GM19395 (cell line): ENCODE measurements around the gene EBF3.

Experiments
- ATAC-seq: cut with Tn5 transposase; IDR thresholded peaks from one replicate; pipeline ENCODE4 v1.9.1; 2021; ENCODE audit warnings: mild to moderate bottlenecking, moderate library complexity; ENCODE audit not compliant: unreplicated experiment

EBF3 gene

GRCh38 chr10:129841071-129841470, 123.0 kb downstream of the EBF3 start:
- no peak for ATAC-seq

- ATAC-seq = no peak
Observed at GRCh38 chr10:129840196-129840590, 123.9 kb downstream of the EBF3 start.

GRCh38 chr10:129839285-129840195, 124.5 kb downstream of the EBF3 start:
- ATAC-seq = no peak

GRCh38 chr10:129838794-129839193, 125.3 kb downstream of the EBF3 start:
- ATAC-seq = no peak

- no peak for ATAC-seq
Observed at GRCh38 chr10:129837909-129838582, 126.0 kb downstream of the EBF3 start.

- ATAC-seq = no peak
Observed at GRCh38 chr10:129836253-129836652, 127.8 kb downstream of the EBF3 start.

GRCh38 chr10:129833994-129834739, 129.9 kb downstream of the EBF3 start:
- ATAC-seq = no peak

GRCh38 chr10:129833468-129833950, 130.6 kb downstream of the EBF3 start:
- no peak for ATAC-seq

GRCh38 chr10:129832573-129833467, 131.3 kb downstream of the EBF3 start:
- no peak for ATAC-seq

GRCh38 chr10:129831150-129831549, 132.9 kb downstream of the EBF3 start:
- ATAC-seq = no peak

GRCh38 chr10:129825826-129826225, 138.2 kb downstream of the EBF3 start:
- ATAC-seq = no peak

- ATAC-seq = no peak
Observed at GRCh38 chr10:129825221-129825620, 138.9 kb downstream of the EBF3 start.

- no peak for ATAC-seq
Observed at GRCh38 chr10:129820451-129820850, 143.6 kb downstream of the EBF3 start.

GRCh38 chr10:129816656-129817045, 147.4 kb downstream of the EBF3 start:
- ATAC-seq = no peak

- ATAC-seq = no peak
Observed at GRCh38 chr10:129815898-129816655, 148.0 kb downstream of the EBF3 start.

- ATAC-seq = no peak
Observed at GRCh38 chr10:129814681-129815646, 149.1 kb downstream of the EBF3 start.

- ATAC-seq = no peak
Observed at GRCh38 chr10:129812398-129812797, 151.7 kb downstream of the EBF3 start.

- ATAC-seq = no peak
Observed at GRCh38 chr10:129811208-129811607, 152.9 kb downstream of the EBF3 start.
